Measurements from ENCODE around the gene FHIT. TPM values are rescaled to one million over a fixed set of nuclear protein-coding genes. Genes with fewer than 3 reads are reported as not detected.

The FHIT gene
- total RNA-seq, 2 experiments from 2014 or later, result 86.0 to 90.6 TPM

- H3K27ac Mint-ChIP-seq, result no peak overlapping the region
- ChIA-PET CTCF (interaction anchor here (2.0 kb wide), 1 partner anchor 11 kb away, joined by 5 read pairs; no protein-coding TSS in a partner anchor), POLR2A (interaction anchor here (0.6 kb wide), 1 partner anchor 581 kb away, joined by 3 read pairs; no protein-coding TSS in a partner anchor)
- Histone ChIP-seq H3K36me3 (ENCODE audit: insufficient read depth, low read length) (no peaks in the 10 kb centered on the region), H3K27me3 (ENCODE audit: control insufficient read depth in 1 of 2, insufficient read depth in 2 of 2, low read length in 2 of 2) (no peaks in the 10 kb centered on the region), H3K9me3 (ENCODE audit: control insufficient read depth in 1 of 2, insufficient read depth in 1 of 2, low read length in 2 of 2) (no peaks in the 10 kb centered on the region), H3K27ac (ENCODE audit: low read depth in 1 of 2, low read length in 2 of 2) (no peak overlapping the region), H3K4me3 (ENCODE audit: low read length) (no peak overlapping the region), H3K4me1 (ENCODE audit: insufficient read depth, low read length) (no peaks in the 10 kb centered on the region)
- no peak for TF ChIP-seq CTCF (IDR thresholded peaks at IDR 0.05)
- H3K9me3 Mint-ChIP-seq, result no peaks in the 10 kb centered on the region
- no peak overlapping the region for H3K4me3 Mint-ChIP-seq
- ATAC-seq (ENCODE audit: poor library complexity), result no peak
- DNase-seq, result no peak
- H3K36me3 Mint-ChIP-seq (ENCODE audit: low read depth), result no peaks in the 10 kb centered on the region
- no peaks in the 10 kb centered on the region for H3K27me3 Mint-ChIP-seq
- intact Hi-C loops (cut with DNase I, micrococcal nuclease), result no loop called here
- H3K4me1 Mint-ChIP-seq (ENCODE audit: low read depth), result peaks cover 5% of the 10 kb centered on the region
Observed at GRCh38 chr3:60453326-60453725, 797.9 kb downstream of the FHIT start.

GRCh38 chr3:60448696-60449095 lies 802.6 kb downstream of the FHIT start:
- no peak overlapping the region for H3K4me3 Mint-ChIP-seq
- intact Hi-C loops (cut with DNase I, micrococcal nuclease), result no loop called here
- CTCF ChIA-PET, result no interaction called here
- TF ChIP-seq CTCF (IDR thresholded peaks at IDR 0.05), result no peak
- POLR2A ChIA-PET, result no interaction called here
- H3K27ac ChIP-seq (ENCODE audit: low read depth in 1 of 2, low read length in 2 of 2), result no peak overlapping the region
- no peaks in the 10 kb centered on the region for H3K9me3 ChIP-seq (ENCODE audit: control insufficient read depth in 1 of 2, insufficient read depth in 1 of 2, low read length in 2 of 2)
- H3K9me3 Mint-ChIP-seq, result no peaks in the 10 kb centered on the region
- H3K4me1 Mint-ChIP-seq (ENCODE audit: low read depth), result no peaks in the 10 kb centered on the region
- no peak overlapping the region for H3K4me3 ChIP-seq (ENCODE audit: low read length)
- no peaks in the 10 kb centered on the region for H3K36me3 Mint-ChIP-seq (ENCODE audit: low read depth)
- no peaks in the 10 kb centered on the region for H3K4me1 ChIP-seq (ENCODE audit: insufficient read depth, low read length)
- no peak for DNase-seq
- no peak for ATAC-seq (ENCODE audit: poor library complexity)
- H3K27me3 Mint-ChIP-seq, result no peaks in the 10 kb centered on the region
- no peaks in the 10 kb centered on the region for H3K27me3 ChIP-seq (ENCODE audit: control insufficient read depth in 1 of 2, insufficient read depth in 2 of 2, low read length in 2 of 2)
- H3K36me3 ChIP-seq (ENCODE audit: insufficient read depth, low read length), result no peaks in the 10 kb centered on the region
- no peak overlapping the region for H3K27ac Mint-ChIP-seq

- no peaks in the 10 kb centered on the region for H3K9me3 ChIP-seq (ENCODE audit: control insufficient read depth in 1 of 2, insufficient read depth in 1 of 2, low read length in 2 of 2)
- no peak overlapping the region for H3K27ac ChIP-seq (ENCODE audit: low read depth in 1 of 2, low read length in 2 of 2)
- H3K36me3 Mint-ChIP-seq (ENCODE audit: low read depth), result no peaks in the 10 kb centered on the region
- H3K27ac Mint-ChIP-seq, result no peak overlapping the region
- intact Hi-C loops (cut with DNase I, micrococcal nuclease), result no loop called here
- H3K4me3 Mint-ChIP-seq, result no peak overlapping the region
- H3K27me3 Mint-ChIP-seq, result no peaks in the 10 kb centered on the region
- CTCF ChIA-PET, result no interaction called here
- H3K4me1 ChIP-seq (ENCODE audit: insufficient read depth, low read length), result no peaks in the 10 kb centered on the region
- DNase-seq (no peak), ATAC-seq (ENCODE audit: poor library complexity) (no peak)
- POLR2A ChIA-PET, result no interaction called here
- H3K4me1 Mint-ChIP-seq (ENCODE audit: low read depth), result no peaks in the 10 kb centered on the region
- no peaks in the 10 kb centered on the region for H3K27me3 ChIP-seq (ENCODE audit: control insufficient read depth in 1 of 2, insufficient read depth in 2 of 2, low read length in 2 of 2)
- H3K9me3 Mint-ChIP-seq, result no peaks in the 10 kb centered on the region
- H3K4me3 ChIP-seq (ENCODE audit: low read length), result no peak overlapping the region
- no peak for TF ChIP-seq CTCF (IDR thresholded peaks at IDR 0.05)
- H3K36me3 ChIP-seq (ENCODE audit: insufficient read depth, low read length), result no peaks in the 10 kb centered on the region
Observed at GRCh38 chr3:60445446-60445845, 805.8 kb downstream of the FHIT start.

All from CD4-positive, alpha-beta T cell (primary cell).